ENCODE results near the gene AREG.

GRCh38 chr4:74480267-74480666 lies 35.3 kb downstream of the AREG start:
- TF ChIP-seq, protein P1, sequence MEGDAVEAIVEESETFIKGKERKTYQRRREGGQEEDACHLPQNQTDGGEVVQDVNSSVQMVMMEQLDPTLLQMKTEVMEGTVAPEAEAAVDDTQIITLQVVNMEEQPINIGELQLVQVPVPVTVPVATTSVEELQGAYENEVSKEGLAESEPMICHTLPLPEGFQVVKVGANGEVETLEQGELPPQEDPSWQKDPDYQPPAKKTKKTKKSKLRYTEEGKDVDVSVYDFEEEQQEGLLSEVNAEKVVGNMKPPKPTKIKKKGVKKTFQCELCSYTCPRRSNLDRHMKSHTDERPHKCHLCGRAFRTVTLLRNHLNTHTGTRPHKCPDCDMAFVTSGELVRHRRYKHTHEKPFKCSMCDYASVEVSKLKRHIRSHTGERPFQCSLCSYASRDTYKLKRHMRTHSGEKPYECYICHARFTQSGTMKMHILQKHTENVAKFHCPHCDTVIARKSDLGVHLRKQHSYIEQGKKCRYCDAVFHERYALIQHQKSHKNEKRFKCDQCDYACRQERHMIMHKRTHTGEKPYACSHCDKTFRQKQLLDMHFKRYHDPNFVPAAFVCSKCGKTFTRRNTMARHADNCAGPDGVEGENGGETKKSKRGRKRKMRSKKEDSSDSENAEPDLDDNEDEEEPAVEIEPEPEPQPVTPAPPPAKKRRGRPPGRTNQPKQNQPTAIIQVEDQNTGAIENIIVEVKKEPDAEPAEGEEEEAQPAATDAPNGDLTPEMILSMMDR (IDR thresholded peaks at IDR 0.05): no peak
- no peak for TF ChIP-seq POLR2AphosphoS5 (IDR thresholded peaks at IDR 0.05)
- no peak for TF ChIP-seq POLR2A (IDR thresholded peaks at IDR 0.05)
- no peak for TF ChIP-seq EP300 (IDR thresholded peaks at IDR 0.05)

All from suprapubic skin (tissue), 4 donors.